Ovary (tissue), 9 donors: ENCODE measurements around the gene ECHDC3. TPM values are rescaled to one million over a fixed set of nuclear protein-coding genes. Genes with fewer than 3 reads are reported as not detected.

ENCODE experiments used
- DNase-seq, 5 donors: peaks; one replicate each; pipeline ENCODE4 v3.0.0-alpha.2; 2019 to 2020
- H3K27ac ChIP-seq, 2 donors: fragments of 200-600 bp; one replicate each; pipeline versions ENCODE4 v1.5.1 to v1.8.0; 2019 to 2022
- H3K27me3 ChIP-seq: fragments of 200-600 bp; one replicate; pipeline ENCODE4 v1.8.0; 2022
- H3K36me3 ChIP-seq: fragments of 200-600 bp; sonication (generic); one replicate; pipeline ENCODE4 v1.5.1; 2019
- H3K4me1 ChIP-seq: one replicate; pipeline ENCODE4 v1.8.1; 2013; ENCODE audit warnings: mild to moderate bottlenecking, moderate library complexity; ENCODE audit not compliant: insufficient read depth
- H3K4me3 ChIP-seq: fragments of 200-600 bp; sonication (generic); one replicate; pipeline ENCODE4 v1.5.1; 2017
- H3K9me3 ChIP-seq, 2 donors: fragments of 200-600 bp in 1 of 2; sonication (generic) in 1 of 2; one replicate each; pipeline versions ENCODE4 v1.5.1 to v1.8.1; 2013 to 2019; ENCODE audit warnings: mild to moderate bottlenecking in 1 of 2, moderate library complexity in 1 of 2
- CTCF ChIP-seq, 3 donors: fragments of 450-650 bp in 2 of 3; fragments of 200-600 bp in 1 of 3; IDR thresholded peaks; one replicate each; pipeline versions ENCODE4 v1.5.1 to v1.8.0; 2016 to 2022; ENCODE audit warnings: antibody characterized with exemption in 3 of 3, mild to moderate bottlenecking in 1 of 3
- EP300 ChIP-seq: sonication (generic); formaldehyde crosslinking; IDR thresholded peaks from one replicate; pipeline ENCODE4 v1.6.1; 2017; ENCODE audit warnings: antibody characterized with exemption
- POLR2A ChIP-seq: fragments of 450-650 bp; IDR thresholded peaks from one replicate; pipeline ENCODE4 v1.6.1; 2017; ENCODE audit warnings: antibody characterized with exemption, mild to moderate bottlenecking, moderate library complexity
- WGBS, 3 donors: extraction: QIAGEN DNeasy Blood & Tissue Kit in 1 of 3; methylation state at CpG; one replicate each; pipeline versions ENCODE4 v1.1.5 to v1.1.7; 2013 to 2017; 5-methylcytosine and 5-hydroxymethylcytosine counted together
- intact Hi-C, 4 donors: fragments of 100-400 bp; cut with DNase I; formaldehyde crosslinking; loops; one replicate each; pipeline versions ENCODE4 v1.11.0 to v1.15.1; 2022 to 2023
- polyA plus RNA-seq, 2 donors: library from polyadenylated mRNA; stranded (reverse); fragments of 200-250 nt in 1 of 2; fragments of 350-450 nt in 1 of 2; fragmentation: Illumina TruSeq in 1 of 2; extraction: RNeasy Lipid Tissue Mini Kit (QIAGEN cat#74804) in 1 of 2; gene quantifications; one replicate each; pipeline ENCODE4 v1.2.3, GENCODE V29; 2013 to 2014
- total RNA-seq, 7 donors: library from RNA; depleted of rRNA in 2 of 7; stranded (reverse); fragments of >200 nt in 2 of 7; fragmentation: NEBNext Ultra II Directional in 3 of 7; extraction: Animal tissue kit (Norgen Biotek cat#: 25700) in 3 of 7; gene quantifications; one replicate each; pipeline versions ENCODE4 v1.1.0 to v1.2.4, GENCODE V29; 2016 to 2023
- donor health status: DM: no; HTN: no; CAD: no; lungs with moderate emphysema.
- donor health status: DM: no; HTN: no; CAD: no.
- donor health status: Bipolar disorder and iron deficiency.
- donor health status: DM: yes; HTN: yes; CAD: no.
- donor health status: DM: no; HTN: no; CAD: no.
- donor health status: DM: yes; HTN: yes; CAD: no.

The ECHDC3 gene
- total and polyA plus RNA-seq, 9 donors: 13.1 to 33.2 (median 17.8) TPM

- Histone ChIP-seq H3K4me3 (no peak overlapping the region), H3K4me1 (peaks cover 19% of the 10 kb centered on the region), H3K27ac (no peak overlapping the region), H3K36me3 (no peaks in the 10 kb centered on the region), H3K27me3 (no peaks in the 10 kb centered on the region), H3K9me3 (no peaks in the 10 kb centered on the region)
- intact Hi-C loops: no loop called here
- WGBS, 3 donors: 87 to 98% (median 89%) methylated on average over 8 of the region's 8 CpGs
- DNase-seq: no peak
- TF ChIP-seq CTCF (IDR thresholded peaks at IDR 0.05): no peak
These were observed 18.0 kb downstream of the ECHDC3 start for GRCh38 chr10:11760151-11760550.

DNA sequence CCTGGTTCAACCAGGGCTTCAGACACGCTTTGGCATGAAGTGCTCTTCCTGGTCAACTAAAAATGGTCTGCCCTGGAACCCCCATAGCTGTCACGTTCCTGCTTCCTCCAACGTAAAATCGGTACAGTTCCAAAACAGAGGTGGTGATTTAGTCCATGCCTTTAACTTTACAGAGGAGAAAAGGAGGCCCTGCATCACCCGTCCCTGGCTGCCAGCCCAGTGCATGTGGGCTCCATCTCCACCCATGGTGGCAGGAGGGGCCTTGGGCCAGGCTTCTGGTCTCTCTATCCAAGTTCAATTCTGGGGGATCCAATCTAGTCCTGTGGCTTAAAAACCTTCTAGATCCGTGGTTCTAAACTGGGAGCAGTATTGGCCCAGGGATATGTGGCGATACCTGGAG is 18.7 kb downstream of the ECHDC3 start:
- Histone ChIP-seq H3K4me3 (no peak overlapping the region), H3K27me3 (no peaks in the 10 kb centered on the region), H3K9me3 (no peaks in the 10 kb centered on the region), H3K27ac (no peak overlapping the region), H3K36me3 (no peaks in the 10 kb centered on the region), H3K4me1 (peaks cover 19% of the 10 kb centered on the region)
- no peak for TF ChIP-seq EP300
- no peak for TF ChIP-seq CTCF (IDR thresholded peaks at IDR 0.05)
- TF ChIP-seq POLR2A: no peak
- WGBS, 3 donors: 72 to 83% (median 76%) methylated on average over 7 of the region's 7 CpGs
- no peak for DNase-seq
- intact Hi-C loops: no loop called here

DNA sequence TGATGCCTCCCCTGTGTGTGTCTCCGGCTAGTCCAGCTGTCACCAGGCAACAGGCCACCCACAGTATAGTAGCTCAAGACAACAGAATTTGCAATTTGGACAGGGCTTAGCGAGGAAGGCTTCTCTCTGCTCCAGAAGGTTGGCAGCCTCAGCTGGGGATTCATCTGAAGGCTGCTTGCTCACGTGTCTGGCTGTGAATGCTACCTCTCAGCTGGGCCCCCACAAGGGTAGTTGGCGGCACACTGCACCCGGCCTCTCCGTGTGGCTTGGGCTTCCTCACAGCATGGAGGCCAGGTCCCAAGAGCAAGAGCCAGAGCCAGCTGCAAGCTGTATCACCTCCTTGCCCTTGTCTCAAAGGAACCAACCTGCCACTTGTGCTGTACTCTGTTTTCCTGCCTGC is 19.2 kb downstream of the ECHDC3 start:
- Histone ChIP-seq H3K27ac (no peak overlapping the region), H3K36me3 (no peaks in the 10 kb centered on the region), H3K27me3 (no peaks in the 10 kb centered on the region), H3K9me3 (no peaks in the 10 kb centered on the region), H3K4me1 (peaks cover 19% of the 10 kb centered on the region), H3K4me3 (no peak overlapping the region)
- TF ChIP-seq POLR2A: no peak
- TF ChIP-seq CTCF (IDR thresholded peaks at IDR 0.05): no peak
- TF ChIP-seq EP300: no peak
- intact Hi-C loops: no loop called here
- DNase-seq: no peak
- WGBS, 3 donors: 92 to 98% (median 98%) methylated on average over 5 to 6 of the region's 6 CpGs

GRCh38 chr10:11762706-11763500 is 20.7 kb downstream of the ECHDC3 start:
- WGBS, 3 donors: 89 to 93% (median 90%) methylated on average over 31 to 32 of the region's 32 CpGs
- TF ChIP-seq CTCF (IDR thresholded peaks at IDR 0.05) (no peak), POLR2A (no peak), EP300 (no peak)
- Histone ChIP-seq H3K27me3 (no peaks in the 10 kb centered on the region), H3K9me3 (no peaks in the 10 kb centered on the region), H3K36me3 (no peaks in the 10 kb centered on the region), H3K4me1 (peaks cover 14% of the 10 kb centered on the region), H3K27ac (no peak overlapping the region), H3K4me3 (no peak overlapping the region)
- intact Hi-C loops: no loop called here
- no peak for DNase-seq
